H1 (cell line): Measurements from ENCODE around the gene OR2AG1. TPM values are rescaled to one million over a fixed set of nuclear protein-coding genes. Genes with fewer than 3 reads are reported as not detected.

Experiments used
- BACH1 ChIP-seq: IDR thresholded peaks from 2 replicates; pipeline ENCODE4 v1.6.1; 2012; ENCODE audit warnings: low read length, improper control_type of control experiment
- CBX8 ChIP-seq: fragments of 300-800, 300-1000 bp; sonication (generic); IDR thresholded peaks from 2 replicates; pipeline ENCODE4 v1.7.1; 2016; ENCODE audit warnings: low read depth, low read length, borderline replicate concordance
- E2F6 ChIP-seq: IDR thresholded peaks from 2 replicates; pipeline ENCODE4 v1.6.1; 2012; ENCODE audit warnings: inconsistent platforms
- EGR1 ChIP-seq: IDR thresholded peaks from 2 replicates; pipeline ENCODE4 v1.6.1; 2011; ENCODE audit warnings: low read depth, low read length, borderline replicate concordance
- KDM5A ChIP-seq: fragments of 200-600 bp; IDR thresholded peaks from 2 replicates; pipeline ENCODE4 v1.7.1; 2012; ENCODE audit warnings: mild to moderate bottlenecking, low read length, inconsistent platforms, mixed read lengths
- POLR2A ChIP-seq, 2 experiments: IDR thresholded peaks; 1 replicate in 1 of 2; 2 replicates in 1 of 2; pipeline ENCODE4 v1.6.1; 2011; ENCODE audit warnings: low read depth in 2 of 2, low read length in 2 of 2, mild to moderate bottlenecking in 2 of 2; ENCODE audit errors: control extremely low read depth in 1 of 2
- RXRA ChIP-seq: IDR thresholded peaks from 2 replicates; pipeline ENCODE4 v1.6.1; 2011; ENCODE audit warnings: low read depth, mild to moderate bottlenecking, low read length, moderate library complexity; ENCODE audit not compliant: insufficient read depth
- SAP30 ChIP-seq: fragments of 300-600 bp; sonication (generic); IDR thresholded peaks from 2 replicates; pipeline ENCODE4 v1.7.1; 2012; ENCODE audit warnings: low read length, moderate library complexity, mild to moderate bottlenecking, inconsistent platforms; ENCODE audit not compliant: insufficient read depth, insufficient replicate concordance
- SIN3A ChIP-seq, 2 experiments: IDR thresholded peaks in 1 of 2; conservative IDR thresholded peaks in 1 of 2; 2 replicates each; pipeline ENCODE4 v1.6.1; 2011 to 2012; ENCODE audit warnings: low read length in 2 of 2, improper control_type of control experiment in 1 of 2, low read depth in 1 of 2, mild to moderate bottlenecking in 1 of 2
- SP1 ChIP-seq: IDR thresholded peaks from 2 replicates; pipeline ENCODE4 v1.6.1; 2011; ENCODE audit warnings: low read depth, low read length
- TCF12 ChIP-seq: IDR thresholded peaks from 2 replicates; pipeline ENCODE4 v1.6.1; 2011; ENCODE audit warnings: low read depth, mild to moderate bottlenecking, low read length
- polyA plus RNA-seq, 7 experiments: library from polyadenylated mRNA; depleted of rRNA in 3 of 7; stranded (reverse) in 5 of 7; unstranded in 2 of 7; fragments of >200 nt in 5 of 7; fragments of 200-250 nt in 2 of 7; gene quantifications; 1 replicate in 5 of 7; 2 replicates in 1 of 7; 4 replicates in 1 of 7; pipeline versions ENCODE4 v1.2.1 to v1.2.3, GENCODE V29; 2011 to 2013; ENCODE audit warnings: missing spikeins in 2 of 7, mixed read lengths in 2 of 7
- total RNA-seq: library from RNA; stranded (reverse); fragmentation: NEBNext Ultra II Directional; extraction: Animal tissue kit (Norgen Biotek cat#: 25700); gene quantifications from 2 replicates; pipeline ENCODE4 v1.2.1, GENCODE V29; 2021

The OR2AG1 gene
- total and polyA plus RNA-seq, 2 of the 8 experiments (the other 6 are each of a cell fraction or from before 2014, with no cell fraction given): not detected

DNA sequence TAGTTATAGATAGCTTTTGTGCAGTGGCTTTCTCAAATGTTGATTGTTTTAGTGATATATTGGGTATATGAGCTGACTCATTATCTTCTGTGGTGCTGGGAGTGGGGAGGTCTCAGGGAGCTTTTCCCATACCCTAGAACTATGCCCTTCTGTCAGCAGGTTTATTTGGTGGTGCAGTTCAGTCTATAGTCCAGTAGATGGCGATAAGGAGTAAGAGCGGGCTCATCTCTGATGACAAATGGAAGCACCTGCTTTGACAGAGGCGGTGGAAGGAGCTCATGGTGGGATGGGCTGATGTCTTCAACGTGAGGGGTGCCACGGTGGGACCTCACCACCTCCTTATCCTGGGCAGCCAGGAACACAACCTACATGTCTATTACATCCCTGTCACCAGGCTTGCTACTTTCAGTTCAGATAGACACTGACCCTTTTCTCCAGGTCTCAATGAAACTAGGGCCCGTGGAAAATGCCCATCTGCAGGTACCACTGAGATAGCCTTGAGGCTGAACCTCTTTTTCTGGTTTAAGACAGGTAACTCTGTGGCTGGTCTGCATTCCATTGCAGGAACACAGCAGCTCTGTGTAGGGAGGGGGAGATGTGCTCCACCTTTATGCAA lies 29.7 kb downstream of the OR2AG1 start (continued):
- TF ChIP-seq EGR1 (no peak), POLR2A (IDR thresholded peaks at IDR 0.05; ENCODE audit: control extremely low read depth in 1 of 2, low read depth in 2 of 2, low read length in 2 of 2) (no peak), TCF12 (no peak), SAP30 (no peak), BACH1 (no peak), KDM5A (no peak), E2F6 (peak; percentile 92), CBX8 (no peak), RXRA (no peak), SP1 (no peak), SIN3A (conservative IDR thresholded peaks at IDR 0.05 in 1 of 2, IDR thresholded peaks at IDR 0.05 in 1 of 2; ENCODE audit: low read depth in 1 of 2, low read length in 2 of 2) (peak in 1 of 2 experiments; percentile 77; a peak in 1 of 4 replicates)
